ENCODE results near the gene RCSD1. TPM values are rescaled to one million over a fixed set of nuclear protein-coding genes. Genes with fewer than 3 reads are reported as not detected.

Gene RCSD1
- total and polyA plus RNA-seq, 2 of the 13 experiments (the other 11 are each of a cell fraction or from before 2014, with no cell fraction given): not detected

DNA sequence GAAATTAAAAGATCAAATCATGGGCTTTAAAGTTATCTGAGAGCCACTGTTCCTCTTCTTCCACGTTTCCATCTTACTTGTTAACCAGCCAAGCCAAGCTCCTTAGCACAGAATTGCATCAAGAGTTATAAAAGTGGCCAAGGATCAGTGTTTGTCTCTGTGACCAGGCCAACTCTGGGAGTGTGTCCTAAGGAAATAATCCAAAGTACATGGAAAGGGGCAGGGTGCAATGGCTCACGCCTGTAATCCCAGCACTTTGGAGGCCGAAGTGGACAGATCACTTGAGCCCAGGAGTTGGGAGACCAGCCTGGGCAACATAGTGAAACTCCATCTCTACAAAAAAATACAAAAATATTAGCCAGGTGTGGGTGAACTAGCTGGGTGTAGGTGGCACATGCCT lies 81.8 kb downstream of the RCSD1 start:
- ChIA-PET POLR2A (no interaction called here), CTCF (ENCODE audit: low intra/inter-chr PET ratio, low total read pairs) (no interaction called here)
- Histone ChIP-seq H3K79me2 (ENCODE audit: insufficient read depth, low read length) (no peaks in the 10 kb centered on the region), H3K27me3 (ENCODE audit: control insufficient read depth in 1 of 2, insufficient read depth in 2 of 2, low read length in 2 of 2) (peaks cover 0 to 13% of the 10 kb centered on the region in 2 experiments; a peak in 2 of 5 replicates), H3K27ac (ENCODE audit: extremely low read length, insufficient read depth, low read length) (no peak overlapping the region), H3K4me1 (ENCODE audit: insufficient read depth, low read length) (peaks cover 21% of the 10 kb centered on the region), H3K9ac (ENCODE audit: insufficient read depth, low read depth, low read length) (no peak overlapping the region), H3K4me3 (replicated peaks in 1 of 3; ENCODE audit: insufficient read depth in 1 of 3, low read depth in 2 of 3, low read length in 3 of 3) (no peak overlapping the region), H4K20me1 (ENCODE audit: insufficient read depth, low read length) (no peaks in the 10 kb centered on the region), H3K36me3 (replicated peaks in 1 of 2; ENCODE audit: control insufficient read depth in 1 of 2, insufficient read depth in 2 of 2, low read length in 2 of 2) (no peaks in the 10 kb centered on the region), H2AFZ (ENCODE audit: low read length) (no peak overlapping the region), H3K4me2 (ENCODE audit: low read depth, low read length) (no peak overlapping the region), H3K9me3 (ENCODE audit: low read length) (no peaks in the 10 kb centered on the region)
- BruUV-seq (replicated peaks): no TSS peak
- intact Hi-C loops (cut with micrococcal nuclease; ENCODE audit: unreplicated experiment): no loop called here
- in situ Hi-C loops (cut with HindIII; ENCODE audit: extremely low pct_ligation_motif_present, low pct_unique_long_range_greater_than_20kb): loop anchor here (10.0 kb wide), 1 partner anchor 223 kb away; the partner anchor contains the start of genes DCAF6 and MPC2
- FAIRE-seq (no peak), DNase-seq (ENCODE audit: low spot score) (no peak), ATAC-seq (no peak)
- WGBS (ENCODE audit: low lambda C conversion rate): 2% methylated on average over 3 of the region's 3 CpGs
- no peak for TF ChIP-seq YEATS4 (CRISPR knock-in tag; IDR thresholded peaks at IDR 0.05; ENCODE audit: borderline replicate concordance)
- no peak for TF ChIP-seq BRCA1 (CRISPR knock-in tag; IDR thresholded peaks at IDR 0.05)

- DNase-seq (ENCODE audit: low spot score) (no peak), ATAC-seq (peak; percentile 47), FAIRE-seq (no peak)
- Histone ChIP-seq H3K79me2 (ENCODE audit: insufficient read depth, low read length) (no peaks in the 10 kb centered on the region), H2AFZ (ENCODE audit: low read length) (peak overlapping the region; percentile 87), H3K9ac (ENCODE audit: insufficient read depth, low read depth, low read length) (peak overlapping the region; percentile 89), H3K4me3 (replicated peaks in 1 of 3; ENCODE audit: insufficient read depth in 1 of 3, low read depth in 2 of 3, low read length in 3 of 3) (peak overlapping the region; percentile 95 to 100 (median 96)), H3K27ac (ENCODE audit: extremely low read length, insufficient read depth, low read length) (no peak overlapping the region), H3K4me1 (ENCODE audit: insufficient read depth, low read length) (peaks cover 38% of the 10 kb centered on the region), H3K4me2 (ENCODE audit: low read depth, low read length) (peak overlapping the region; percentile 98), H3K36me3 (replicated peaks in 1 of 2; ENCODE audit: control insufficient read depth in 1 of 2, insufficient read depth in 2 of 2, low read length in 2 of 2) (no peaks in the 10 kb centered on the region), H3K9me3 (ENCODE audit: low read length) (no peaks in the 10 kb centered on the region), H4K20me1 (ENCODE audit: insufficient read depth, low read length) (no peaks in the 10 kb centered on the region), H3K27me3 (ENCODE audit: control insufficient read depth in 1 of 2, insufficient read depth in 2 of 2, low read length in 2 of 2) (peaks cover 0 to 10% of the 10 kb centered on the region in 2 experiments; a peak in 2 of 5 replicates)
- WGBS (ENCODE audit: low lambda C conversion rate): 2% methylated on average over 20 of the region's 31 CpGs
- intact Hi-C loops (cut with micrococcal nuclease; ENCODE audit: unreplicated experiment): no loop called here
- ChIA-PET POLR2A (interaction anchor here (0.7 kb wide), 1 partner anchor 9 kb away, joined by 3 read pairs; no protein-coding TSS in a partner anchor), CTCF (ENCODE audit: low intra/inter-chr PET ratio, low total read pairs) (no interaction called here)
- in situ Hi-C loops (cut with HindIII; ENCODE audit: extremely low pct_ligation_motif_present, low pct_unique_long_range_greater_than_20kb): loop anchor here (10.0 kb wide), 1 partner anchor 221 kb away; the partner anchor contains the start of genes DCAF6 and MPC2
- no TSS peak for BruUV-seq (replicated peaks)
- no peak for TF ChIP-seq ZNF703 (CRISPR knock-in tag; IDR thresholded peaks at IDR 0.05; ENCODE audit: borderline replicate concordance)
- TF ChIP-seq ZNF563 (CRISPR knock-in tag; IDR thresholded peaks at IDR 0.05): 0 out of 2 replicates have a peak, but pooled peaks have one; percentile 2
- TF ChIP-seq TBX2 (CRISPR knock-in tag; IDR thresholded peaks at IDR 0.05; ENCODE audit: borderline replicate concordance): peak; percentile 57
- TF ChIP-seq SALL1 (CRISPR knock-in tag; IDR thresholded peaks at IDR 0.05): peak; percentile 36; the same call in 1 of the 2 replicates
- TF ChIP-seq THAP11 (CRISPR knock-in tag; IDR thresholded peaks at IDR 0.05): no peak
- TF ChIP-seq ERF (CRISPR knock-in tag; IDR thresholded peaks at IDR 0.05): no peak
- no peak for TF ChIP-seq CEBPB (IDR thresholded peaks at IDR 0.05; ENCODE audit: borderline replicate concordance, low read depth, low read length)
- TF ChIP-seq FOXP1 (IDR thresholded peaks at IDR 0.05): no peak
- no peak for TF ChIP-seq FOXP1 (CRISPR knock-in tag; IDR thresholded peaks at IDR 0.05)
- peak; percentile 73 for TF ChIP-seq ZNF546 (CRISPR knock-in tag; conservative IDR thresholded peaks at IDR 0.05)
- TF ChIP-seq DNMT1 (CRISPR knock-in tag; IDR thresholded peaks at IDR 0.05): no peak
- no peak for TF ChIP-seq SMC3 (IDR thresholded peaks at IDR 0.05; ENCODE audit: low read length)
- TF ChIP-seq MAX (IDR thresholded peaks at IDR 0.05): peak; percentile 82
- peak; percentile 53; the same call in 1 of the 2 replicates for TF ChIP-seq ZNF292 (CRISPR knock-in tag; IDR thresholded peaks at IDR 0.05; ENCODE audit: borderline replicate concordance, low read depth)
- TF ChIP-seq ZNF235 (CRISPR knock-in tag; IDR thresholded peaks at IDR 0.05; ENCODE audit: borderline replicate concordance): no peak
- TF ChIP-seq ZNF512 (CRISPR knock-in tag; IDR thresholded peaks at IDR 0.05): no peak
These were observed 83.5 kb downstream of the RCSD1 start for GRCh38 chr1:167713330-167714081.
